Suprapubic skin (tissue), 4 donors: ENCODE results near the gene TBC1D1. TPM values are rescaled to one million over a fixed set of nuclear protein-coding genes. Genes with fewer than 3 reads are reported as not detected.

Experiments
- DNase-seq, 2 donors: peaks; one replicate each; pipeline ENCODE4 v3.0.0-alpha.2; 2019; ENCODE audit warnings: low spot score in 2 of 2
- H3K27ac ChIP-seq: fragments of 200-600 bp; sonication (generic); one replicate; pipeline ENCODE4 v1.5.1; 2019
- H3K27me3 ChIP-seq: fragments of 200-600 bp; sonication (generic); one replicate; pipeline ENCODE4 v1.5.1; 2019
- H3K36me3 ChIP-seq: fragments of 200-600 bp; sonication (generic); one replicate; pipeline ENCODE4 v1.5.1; 2019
- H3K4me1 ChIP-seq: fragments of 200-600 bp; sonication (generic); one replicate; pipeline ENCODE4 v1.5.1; 2019
- H3K4me3 ChIP-seq: fragments of 200-600 bp; sonication (generic); one replicate; pipeline ENCODE4 v1.5.1; 2019; ENCODE audit warnings: mild to moderate bottlenecking
- H3K9me3 ChIP-seq: fragments of 200-600 bp; sonication (generic); one replicate; pipeline ENCODE4 v1.5.1; 2019
- CTCF ChIP-seq, 2 donors: fragments of 200-600 bp in 1 of 2; fragments of 450-650 bp in 1 of 2; sonication (generic) in 1 of 2; IDR thresholded peaks; one replicate each; pipeline ENCODE4 v1.5.1; 2016 to 2019; ENCODE audit warnings: antibody characterized with exemption in 2 of 2, mild to moderate bottlenecking in 1 of 2, moderate library complexity in 1 of 2
- EP300 ChIP-seq: sonication (generic); formaldehyde crosslinking; IDR thresholded peaks from one replicate; pipeline ENCODE4 v1.6.1; 2017; ENCODE audit warnings: antibody characterized with exemption
- POLR2A ChIP-seq, 2 donors: fragments of 450-650 bp; IDR thresholded peaks; one replicate each; pipeline ENCODE4 v1.6.1; 2017; ENCODE audit warnings: antibody characterized with exemption in 2 of 2, mild to moderate bottlenecking in 2 of 2, moderate library complexity in 2 of 2
- POLR2AphosphoS5 ChIP-seq, 3 donors: sonication (generic); formaldehyde crosslinking; IDR thresholded peaks; one replicate each; pipeline ENCODE4 v1.6.1; 2017; ENCODE audit warnings: antibody characterized with exemption in 3 of 3
- WGBS: methylation state at CpG from one replicate; pipeline ENCODE4 v1.1.5; 2018; 5-methylcytosine and 5-hydroxymethylcytosine counted together
- total RNA-seq, 4 donors: library from RNA; depleted of rRNA; stranded (reverse); fragments of >200 nt; gene quantifications; one replicate each; pipeline ENCODE4 v1.1.0, GENCODE V29; 2016

TBC1D1 gene
- total RNA-seq, 4 donors from 2014 or later = 16.3 to 32.0 (median 22.2) TPM

DNA sequence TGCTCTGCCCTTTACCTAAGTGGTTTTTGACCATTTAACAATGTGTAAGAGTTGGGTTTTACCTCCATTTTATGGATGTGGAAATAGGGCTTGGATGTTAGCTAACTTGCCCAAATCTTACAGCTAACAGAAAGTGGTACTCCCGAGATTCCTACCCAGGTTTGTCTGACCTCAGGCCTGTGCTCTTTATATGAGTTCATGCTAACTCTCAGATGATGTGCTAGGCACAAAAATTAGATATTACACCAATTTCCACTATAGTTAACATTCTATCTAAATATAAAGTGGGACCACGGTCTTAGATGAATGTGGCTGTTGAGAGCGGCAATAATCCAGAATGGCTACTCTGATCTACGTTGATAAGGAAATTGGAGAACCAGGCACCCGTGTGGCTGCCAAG is 69.2 kb downstream of the TBC1D1 start, which contains the start of gene PTTG2:
TSS of gene PTTG2 (plus strand) at position 301 of the 400 bp plus-strand sequence. CDS start at position 338, 37 bp downstream.
- TF ChIP-seq POLR2A (IDR thresholded peaks at IDR 0.05) (no peak), EP300 (no peak), CTCF (IDR thresholded peaks at IDR 0.05) (no peak), POLR2AphosphoS5 (IDR thresholded peaks at IDR 0.05) (no peak)
- no peaks in the 10 kb centered on the region for H3K36me3 ChIP-seq
- no peaks in the 10 kb centered on the region for H3K4me1 ChIP-seq
- DNase-seq = no peak
- H3K27me3 ChIP-seq = no peaks in the 10 kb centered on the region
- WGBS = 89% methylated on average over 5 of the region's 5 CpGs
- H3K4me3 ChIP-seq = no peak within 1 kb of the TSS
- no peaks in the 10 kb centered on the region for H3K9me3 ChIP-seq
- no peak within 1 kb of the TSS for H3K27ac ChIP-seq

- Histone ChIP-seq H3K4me1 (no peaks in the 10 kb centered on the region), H3K4me3 (no peak overlapping the region), H3K36me3 (no peaks in the 10 kb centered on the region), H3K27ac (no peak overlapping the region), H3K9me3 (no peaks in the 10 kb centered on the region), H3K27me3 (no peaks in the 10 kb centered on the region)
- TF ChIP-seq POLR2A (IDR thresholded peaks at IDR 0.05) (no peak), EP300 (no peak), POLR2AphosphoS5 (IDR thresholded peaks at IDR 0.05) (no peak), CTCF (IDR thresholded peaks at IDR 0.05) (no peak)
- WGBS = 69% methylated on average over 5 of the region's 5 CpGs
- no peak for DNase-seq
Observed at GRCh38 chr4:37960679-37961450, 70.0 kb downstream of the TBC1D1 start.

GRCh38 chr4:37964734-37965457 is 74.0 kb downstream of the TBC1D1 start:
- no peak overlapping the region for H3K27ac ChIP-seq
- no peaks in the 10 kb centered on the region for H3K36me3 ChIP-seq
- TF ChIP-seq POLR2AphosphoS5 (IDR thresholded peaks at IDR 0.05) = no peak
- TF ChIP-seq CTCF (IDR thresholded peaks at IDR 0.05) = no peak
- no peak for TF ChIP-seq POLR2A (IDR thresholded peaks at IDR 0.05)
- no peak for TF ChIP-seq EP300
- H3K4me1 ChIP-seq = no peaks in the 10 kb centered on the region
- WGBS = 83% methylated on average over 4 of the region's 4 CpGs
- H3K9me3 ChIP-seq = no peaks in the 10 kb centered on the region
- no peak for DNase-seq
- H3K4me3 ChIP-seq = no peak overlapping the region
- H3K27me3 ChIP-seq = no peaks in the 10 kb centered on the region

- no peaks in the 10 kb centered on the region for H3K27me3 ChIP-seq
- 79% methylated on average over 3 of the region's 3 CpGs for WGBS
- no peak overlapping the region for H3K27ac ChIP-seq
- H3K9me3 ChIP-seq = no peaks in the 10 kb centered on the region
- no peak for TF ChIP-seq EP300
- TF ChIP-seq POLR2AphosphoS5 (IDR thresholded peaks at IDR 0.05) = no peak
- no peak for TF ChIP-seq CTCF (IDR thresholded peaks at IDR 0.05)
- TF ChIP-seq POLR2A (IDR thresholded peaks at IDR 0.05) = no peak
- H3K4me1 ChIP-seq = peaks cover 4% of the 10 kb centered on the region
- no peak overlapping the region for H3K4me3 ChIP-seq
- no peak for DNase-seq
- no peaks in the 10 kb centered on the region for H3K36me3 ChIP-seq
Observed at GRCh38 chr4:37966044-37966443, 75.2 kb downstream of the TBC1D1 start.

DNA sequence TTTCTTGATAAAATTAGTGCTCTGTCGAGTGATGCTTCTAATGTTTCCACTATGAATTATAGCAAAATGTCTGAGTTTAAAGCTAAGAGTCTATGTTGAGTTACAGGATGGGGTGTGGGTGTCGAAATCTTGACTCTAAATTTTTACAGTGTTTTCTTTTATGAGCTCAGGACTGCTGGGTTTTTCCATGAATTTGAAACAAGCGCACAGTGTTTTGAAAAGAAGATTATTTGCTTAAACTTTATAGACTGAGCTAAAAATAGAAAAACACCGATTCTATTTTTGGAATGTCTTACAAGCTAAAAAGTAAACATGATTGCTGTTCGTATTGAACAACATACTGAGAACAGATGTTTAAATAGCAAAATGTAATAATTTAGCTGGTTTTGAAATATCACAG is 76.9 kb downstream of the TBC1D1 start:
- WGBS = 46% methylated on average over 5 of the region's 5 CpGs

More for the DNA sequence above, 76.9 kb downstream of the TBC1D1 start:
- Histone ChIP-seq H3K9me3 (no peaks in the 10 kb centered on the region), H3K36me3 (no peaks in the 10 kb centered on the region), H3K4me1 (peaks cover 4% of the 10 kb centered on the region), H3K27ac (no peak overlapping the region), H3K4me3 (no peak overlapping the region), H3K27me3 (no peaks in the 10 kb centered on the region)
- no peak for TF ChIP-seq CTCF (IDR thresholded peaks at IDR 0.05)
- no peak for TF ChIP-seq POLR2A (IDR thresholded peaks at IDR 0.05)
- no peak for TF ChIP-seq EP300
- no peak for TF ChIP-seq POLR2AphosphoS5 (IDR thresholded peaks at IDR 0.05)
- no peak for DNase-seq
